Pulmonary artery endothelial cell (primary cell): ENCODE data around the gene TMEM11. TPM values are rescaled to one million over a fixed set of nuclear protein-coding genes. Genes with fewer than 3 reads are reported as not detected.

ENCODE experiments used
- DNase-seq: peaks from one replicate; pipeline ENCODE4 v3.0.0-alpha.2; 2011; ENCODE audit warnings: low read depth, low spot score
- total RNA-seq: library from RNA; depleted of rRNA; stranded (reverse); fragments of >200 nt; gene quantifications from 2 replicates; pipeline ENCODE4 v1.2.3, GENCODE V29; 2014

The TMEM11 gene
- total RNA-seq: 23.5 and 24.0 TPM in 2 replicates

DNA sequence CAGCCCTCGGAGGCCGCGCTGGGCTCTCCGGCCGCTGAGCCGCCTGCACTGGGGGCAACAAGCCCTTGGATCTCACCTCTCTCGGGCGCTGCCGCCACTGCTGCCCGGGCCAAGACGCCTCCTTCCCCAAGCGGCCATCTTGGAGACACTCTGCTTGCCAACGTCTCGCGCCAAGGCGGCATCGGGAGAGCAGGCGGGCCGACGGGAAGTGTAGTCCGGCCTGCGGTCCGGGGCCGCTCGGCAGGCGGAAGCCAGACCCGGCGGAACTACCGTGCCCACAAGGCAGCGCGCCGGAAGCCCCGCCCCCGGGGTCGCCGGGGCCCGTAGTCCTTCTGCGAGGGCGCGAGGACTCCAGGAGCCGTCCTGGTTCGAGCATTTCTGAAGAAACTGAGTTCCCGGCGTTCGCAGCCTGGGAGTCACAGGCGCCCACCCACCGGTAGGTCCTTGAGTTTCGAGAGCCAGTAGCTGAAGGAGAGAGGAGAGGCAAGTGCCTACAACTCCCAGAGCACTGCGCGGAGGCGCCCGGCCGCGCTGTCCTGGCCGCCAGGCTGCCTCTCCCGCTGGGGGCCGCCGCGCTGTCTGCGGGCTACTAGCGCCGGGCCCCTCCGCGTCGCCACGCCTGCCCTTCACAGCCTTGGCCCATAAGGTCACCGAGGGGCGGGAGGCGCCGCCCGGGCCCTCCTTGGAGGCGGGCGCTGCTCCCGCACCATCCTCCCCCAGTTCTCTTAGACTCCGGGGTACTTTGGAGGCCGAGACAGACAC, at the start of gene TMEM11:
TSS of gene TMEM11 (minus strand) at position 147 of the 762 bp plus-strand sequence. CDS start at position 138, 9 bp downstream.
- peak; percentile 91 for DNase-seq

- DNase-seq: no peak
These were observed 49.4 kb upstream of the TMEM11 start for GRCh38 chr17:21263376-21263775.

- DNase-seq: no peak
These were observed 48.5 kb upstream of the TMEM11 start for GRCh38 chr17:21262259-21262993.

DNA sequence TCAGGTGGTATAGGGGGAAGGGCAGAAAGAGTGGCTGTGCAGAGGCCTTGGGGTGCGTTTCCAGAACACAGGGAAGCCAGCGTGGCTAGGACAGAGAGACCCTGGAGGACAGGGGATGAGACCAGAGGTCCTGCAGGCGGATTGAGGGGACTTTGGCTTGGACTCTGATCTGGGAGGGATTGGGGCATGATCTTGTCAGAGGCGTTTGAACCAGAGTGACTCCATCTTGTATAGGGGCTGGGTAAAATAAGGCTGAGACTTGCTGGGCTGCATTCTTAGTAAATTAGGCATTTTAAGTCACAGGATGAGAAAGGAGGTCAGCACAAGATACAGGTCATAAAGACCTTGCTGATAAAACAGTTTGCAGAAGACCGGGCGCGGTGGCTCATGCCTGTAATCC, 44.6 kb upstream of the TMEM11 start:
- DNase-seq: no peak

GRCh38 chr17:21253646-21254441, 39.9 kb upstream of the TMEM11 start:
- no peak for DNase-seq

DNA sequence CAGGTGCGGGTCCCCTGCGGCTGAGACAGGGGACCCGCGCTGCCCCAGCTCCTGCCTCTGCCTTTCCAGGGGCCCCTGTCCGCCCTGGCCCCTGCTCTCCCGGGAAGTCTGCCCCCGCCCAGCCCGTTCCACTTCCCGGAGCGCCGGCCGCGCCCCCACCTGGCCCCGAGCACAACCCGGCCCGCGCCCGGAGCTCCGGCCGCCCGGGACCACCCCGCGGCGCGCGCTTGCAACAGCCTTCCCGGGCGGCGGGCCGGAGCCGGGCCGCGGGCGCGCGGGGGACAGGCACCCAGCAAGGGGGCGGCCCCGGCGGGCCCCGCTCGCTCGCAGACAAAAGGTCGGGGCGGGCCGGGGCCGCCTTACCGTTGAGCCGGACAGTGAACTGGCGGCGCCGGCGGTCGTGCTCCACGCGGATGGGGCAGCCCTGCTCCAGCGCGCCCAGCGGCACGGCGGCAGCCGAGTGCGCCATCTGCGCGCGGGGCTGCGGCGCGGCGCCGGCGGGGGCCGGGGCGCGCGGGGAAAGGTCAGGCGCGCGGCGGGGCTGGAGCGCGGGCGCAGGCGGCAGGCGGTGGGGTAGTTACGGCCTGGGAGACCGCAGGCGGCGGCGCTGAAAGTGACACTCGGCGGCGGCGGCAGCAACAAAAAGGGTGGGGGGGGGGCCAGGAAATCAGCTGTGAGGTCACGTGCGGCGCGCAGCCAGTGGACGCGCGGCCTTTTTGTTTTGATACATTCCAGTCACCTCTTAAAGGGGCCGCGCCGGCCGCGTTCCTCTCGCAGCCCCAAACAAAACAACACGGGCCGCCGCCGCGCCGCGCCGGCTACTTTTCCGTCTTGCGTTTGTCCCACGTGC, 39.1 kb upstream of the TMEM11 start, which contains the start of gene NATD1:
TSS of gene NATD1 (minus strand) at position 615 of the 850 bp plus-strand sequence. CDS start at position 469, 146 bp downstream.
- DNase-seq: peak; percentile 45

DNA sequence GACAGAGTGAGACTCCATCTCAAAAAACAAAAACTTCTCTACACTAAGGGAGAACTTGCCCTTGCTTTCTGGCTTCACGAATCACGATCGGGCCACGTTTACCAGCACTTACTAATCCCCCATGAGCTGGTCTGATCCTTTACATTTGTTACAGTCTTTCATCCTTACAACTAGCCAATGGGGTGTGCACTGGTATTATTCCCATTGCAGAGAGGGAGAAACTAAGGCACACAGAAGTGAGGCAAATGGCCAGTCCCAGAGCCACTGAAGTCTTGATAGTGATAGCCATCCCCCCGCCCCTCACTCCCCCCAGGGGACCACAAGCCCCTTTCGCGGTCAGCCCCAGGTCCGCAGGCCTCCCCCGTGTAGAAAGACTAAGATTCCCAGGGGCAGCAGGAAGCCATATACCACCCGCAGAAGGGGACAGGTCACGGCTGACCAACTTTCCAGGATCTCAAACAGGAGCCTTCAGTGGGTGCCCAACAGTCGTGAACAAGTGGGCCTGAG, 38.4 kb upstream of the TMEM11 start:
- no peak for DNase-seq

- no peak for DNase-seq
These were observed 37.5 kb upstream of the TMEM11 start for GRCh38 chr17:21251337-21252010.

DNA sequence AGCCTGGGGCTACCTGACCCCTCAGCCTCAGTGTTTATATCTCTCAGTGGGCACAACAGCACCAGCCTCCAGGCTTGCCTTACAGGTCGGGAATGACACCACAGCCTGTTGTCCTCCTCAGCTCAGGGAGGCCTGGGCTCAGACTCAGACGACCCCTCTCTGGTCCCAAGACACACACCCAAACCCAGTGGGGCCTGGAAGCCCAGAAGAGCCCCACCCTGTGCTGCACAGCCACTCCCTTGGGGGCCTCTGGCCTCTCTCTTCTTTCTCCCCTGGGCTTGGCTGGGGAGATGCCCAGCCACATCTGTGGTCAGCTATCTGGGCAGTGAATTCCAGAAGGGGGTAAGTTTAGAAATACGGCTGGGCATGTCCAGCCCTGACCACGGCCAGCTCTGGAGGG, 36.9 kb upstream of the TMEM11 start:
- no peak for DNase-seq

GRCh38 chr17:21249920-21250703, 36.2 kb upstream of the TMEM11 start:
- DNase-seq: no peak

GRCh38 chr17:21249086-21249795, 35.3 kb upstream of the TMEM11 start:
- DNase-seq: no peak

DNA sequence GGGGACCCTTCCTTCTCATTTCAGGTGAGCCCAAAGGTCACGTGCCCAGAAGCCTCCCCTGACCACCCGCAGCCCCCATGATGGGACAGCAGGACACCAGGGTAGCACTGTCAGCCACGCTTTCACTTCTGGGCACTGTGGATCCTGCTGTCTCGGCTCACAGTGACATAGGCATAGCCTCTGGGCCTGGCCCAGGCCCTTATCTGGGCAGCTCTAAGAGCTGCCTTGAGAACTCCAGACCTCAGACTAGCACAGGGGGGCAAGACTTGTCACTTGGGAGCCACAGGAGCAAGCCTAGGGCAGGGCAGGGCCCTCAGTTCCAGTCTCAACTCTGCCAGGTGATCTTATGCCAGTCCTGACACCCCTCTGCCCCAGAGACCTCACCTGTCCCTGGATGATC, 34.5 kb upstream of the TMEM11 start:
- DNase-seq: no peak

- DNase-seq: no peak
These were observed 33.7 kb upstream of the TMEM11 start for GRCh38 chr17:21247552-21248258.

GRCh38 chr17:21246698-21247097, 32.7 kb upstream of the TMEM11 start:
- DNase-seq: no peak

DNA sequence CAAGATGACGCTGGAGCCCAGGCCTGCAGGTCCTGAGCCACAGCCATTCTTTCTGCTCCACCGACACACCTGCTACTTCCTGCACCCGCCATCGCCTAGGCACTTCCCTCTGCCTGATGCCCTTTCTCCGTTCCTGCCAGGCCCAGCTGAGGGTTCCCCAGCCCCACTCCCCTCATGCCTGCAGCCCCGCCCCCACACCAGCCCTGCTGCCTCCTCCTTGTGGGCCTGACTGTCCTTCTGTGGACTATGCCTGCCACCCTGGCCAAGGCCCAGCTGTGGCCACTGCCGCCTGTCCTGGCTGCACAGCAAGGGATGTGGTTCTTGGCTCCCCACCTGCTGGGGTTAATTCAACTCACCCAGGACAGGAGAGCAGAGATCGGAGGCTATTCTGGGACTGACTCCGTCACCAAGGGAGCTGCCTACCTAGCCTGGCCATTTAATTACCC, 31.7 kb upstream of the TMEM11 start:
- no peak for DNase-seq

- DNase-seq: no peak
These were observed 29.7 kb upstream of the TMEM11 start for GRCh38 chr17:21243516-21244303.
